ENCODE data around the gene EDA.

DNA sequence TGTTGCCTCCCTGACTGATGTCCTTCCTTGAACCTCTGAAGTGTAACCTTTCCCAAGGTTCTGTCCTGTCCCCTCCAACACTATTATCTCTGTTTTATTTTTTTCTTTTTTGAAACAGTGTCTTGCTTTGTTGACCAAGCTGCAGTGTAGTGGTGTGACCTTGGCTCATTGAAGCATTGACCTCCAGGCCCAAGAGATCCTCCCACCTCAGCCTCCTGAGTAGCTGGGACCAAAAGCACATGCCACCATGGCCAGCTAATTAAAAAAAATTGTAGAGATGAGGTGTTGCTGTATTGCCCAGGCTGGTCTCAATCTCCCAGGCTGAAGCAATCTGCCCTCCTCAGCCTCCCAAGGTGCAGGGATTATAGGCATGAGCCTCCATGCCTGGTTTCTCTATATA lies 59.0 kb downstream of the EDA start:
- TF ChIP-seq, protein P1, sequence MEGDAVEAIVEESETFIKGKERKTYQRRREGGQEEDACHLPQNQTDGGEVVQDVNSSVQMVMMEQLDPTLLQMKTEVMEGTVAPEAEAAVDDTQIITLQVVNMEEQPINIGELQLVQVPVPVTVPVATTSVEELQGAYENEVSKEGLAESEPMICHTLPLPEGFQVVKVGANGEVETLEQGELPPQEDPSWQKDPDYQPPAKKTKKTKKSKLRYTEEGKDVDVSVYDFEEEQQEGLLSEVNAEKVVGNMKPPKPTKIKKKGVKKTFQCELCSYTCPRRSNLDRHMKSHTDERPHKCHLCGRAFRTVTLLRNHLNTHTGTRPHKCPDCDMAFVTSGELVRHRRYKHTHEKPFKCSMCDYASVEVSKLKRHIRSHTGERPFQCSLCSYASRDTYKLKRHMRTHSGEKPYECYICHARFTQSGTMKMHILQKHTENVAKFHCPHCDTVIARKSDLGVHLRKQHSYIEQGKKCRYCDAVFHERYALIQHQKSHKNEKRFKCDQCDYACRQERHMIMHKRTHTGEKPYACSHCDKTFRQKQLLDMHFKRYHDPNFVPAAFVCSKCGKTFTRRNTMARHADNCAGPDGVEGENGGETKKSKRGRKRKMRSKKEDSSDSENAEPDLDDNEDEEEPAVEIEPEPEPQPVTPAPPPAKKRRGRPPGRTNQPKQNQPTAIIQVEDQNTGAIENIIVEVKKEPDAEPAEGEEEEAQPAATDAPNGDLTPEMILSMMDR (IDR thresholded peaks at IDR 0.05), result no peak
- TF ChIP-seq POLR2AphosphoS5 (IDR thresholded peaks at IDR 0.05), result no peak
- TF ChIP-seq POLR2A (IDR thresholded peaks at IDR 0.05), result no peak
- TF ChIP-seq EP300 (IDR thresholded peaks at IDR 0.05), result no peak
